Parathyroid adenoma (tissue), 2 donors: ENCODE results near the gene ITPK1.

Experiments
- H2AFZ ChIP-seq: fragments of 300-600 bp; sonication (generic); one replicate; pipeline ENCODE4 v1.7.0; 2017; ENCODE audit warnings: antibody characterized with exemption, mild to moderate bottlenecking
- H3K27ac ChIP-seq: fragments of 300-600 bp; sonication (generic); one replicate; pipeline ENCODE4 v1.7.0; 2017
- H3K27me3 ChIP-seq: fragments of 300-600 bp; sonication (generic); one replicate; pipeline ENCODE4 v1.7.0; 2017; ENCODE audit warnings: low read length; ENCODE audit not compliant: control insufficient read depth, insufficient read depth
- H3K36me3 ChIP-seq: fragments of 300-600 bp; sonication (generic); one replicate; pipeline ENCODE4 v1.7.0; 2017; ENCODE audit warnings: low read length; ENCODE audit not compliant: control insufficient read depth, insufficient read depth
- H3K4me1 ChIP-seq: fragments of 300-600 bp; sonication (generic); one replicate; pipeline ENCODE4 v1.7.0; 2017; ENCODE audit warnings: control low read depth
- H3K4me2 ChIP-seq: fragments of 300-600 bp; sonication (generic); one replicate; pipeline ENCODE4 v1.7.0; 2017; ENCODE audit warnings: low read length
- H3K4me3 ChIP-seq: fragments of 300-600 bp; sonication (generic); one replicate; pipeline ENCODE4 v1.7.0; 2017; ENCODE audit warnings: low read depth, low read length
- H3K79me2 ChIP-seq: fragments of 300-600 bp; sonication (generic); one replicate; pipeline ENCODE4 v1.7.0; 2017; ENCODE audit warnings: control low read depth
- H3K9ac ChIP-seq: fragments of 300-600 bp; sonication (generic); one replicate; pipeline ENCODE4 v1.7.0; 2017; ENCODE audit warnings: mild to moderate bottlenecking
- H3K9me3 ChIP-seq: fragments of 300-600 bp; sonication (generic); one replicate; pipeline ENCODE4 v1.7.0; 2017; ENCODE audit warnings: low read length; ENCODE audit not compliant: control insufficient read depth
- CTCF ChIP-seq: fragments of 300-600 bp; sonication (generic); IDR thresholded peaks from one replicate; pipeline ENCODE4 v1.7.0; 2017; ENCODE audit warnings: antibody characterized with exemption, mild to moderate bottlenecking
- donor health status: primary hyperparathyroidism.

The ITPK1 gene

GRCh38 chr14:92963301-92964123 lies 152.2 kb downstream of the ITPK1 start:
- Histone ChIP-seq H3K9ac (no peak overlapping the region), H3K79me2 (peaks cover 15% of the 10 kb centered on the region), H3K4me2 (no peak overlapping the region), H3K4me1 (peaks cover 5% of the 10 kb centered on the region), H3K4me3 (no peak overlapping the region), H3K27ac (no peak overlapping the region), H3K9me3 (no peaks in the 10 kb centered on the region), H3K27me3 (no peaks in the 10 kb centered on the region), H2AFZ (no peak overlapping the region), H3K36me3 (no peaks in the 10 kb centered on the region)
- no peak for TF ChIP-seq CTCF

- Histone ChIP-seq H3K27me3 (no peaks in the 10 kb centered on the region), H3K4me3 (no peak overlapping the region), H3K79me2 (peaks cover 12% of the 10 kb centered on the region), H2AFZ (no peak overlapping the region), H3K9ac (no peak overlapping the region), H3K27ac (no peak overlapping the region), H3K4me1 (peaks cover 5% of the 10 kb centered on the region), H3K4me2 (no peak overlapping the region), H3K9me3 (no peaks in the 10 kb centered on the region), H3K36me3 (no peaks in the 10 kb centered on the region)
- TF ChIP-seq CTCF = no peak
These were observed 153.0 kb downstream of the ITPK1 start for GRCh38 chr14:92962831-92963095.

DNA sequence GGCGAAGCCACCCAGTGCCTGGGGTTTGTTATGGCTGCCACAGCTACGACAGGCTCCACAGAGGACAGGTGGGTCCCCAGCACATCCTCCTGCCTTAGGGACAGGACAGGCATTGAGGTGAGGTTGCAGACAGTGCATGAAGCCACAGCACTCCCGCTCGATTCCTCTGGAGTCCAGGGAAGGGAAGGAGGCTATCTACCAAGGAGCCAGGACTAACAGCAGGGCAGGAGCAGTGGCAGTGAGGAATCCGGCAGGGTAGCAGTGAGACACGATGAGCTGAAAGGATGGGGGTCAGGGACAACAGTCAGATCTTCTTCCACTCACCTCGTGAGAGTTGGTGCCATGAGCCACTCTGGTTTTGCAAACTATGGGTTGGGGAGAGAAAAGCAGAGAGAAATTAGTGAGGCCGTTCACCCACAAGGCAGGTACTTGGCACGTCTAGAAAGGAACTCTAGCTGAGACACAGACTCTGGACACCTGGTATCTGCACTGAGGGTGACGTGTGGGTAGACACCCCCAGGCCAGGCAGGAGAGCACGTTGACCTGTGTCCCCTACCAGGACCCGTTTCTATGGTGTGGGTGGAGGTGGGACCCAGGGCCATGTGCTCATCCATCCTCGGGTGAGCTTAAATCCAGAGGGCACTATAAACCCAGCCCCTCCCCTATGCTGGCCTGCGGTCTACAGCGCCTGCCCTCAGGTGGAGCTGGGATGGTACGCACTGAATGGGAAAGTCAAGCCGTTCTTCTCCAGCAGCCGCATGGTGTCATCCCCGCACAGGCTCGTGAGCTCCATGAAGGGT lies 153.5 kb downstream of the ITPK1 start:
- Histone ChIP-seq H3K36me3 (no peaks in the 10 kb centered on the region), H3K9ac (no peak overlapping the region), H3K4me2 (no peak overlapping the region), H3K9me3 (no peaks in the 10 kb centered on the region), H3K27ac (no peak overlapping the region), H3K4me1 (peaks cover 5% of the 10 kb centered on the region), H3K79me2 (peaks cover 7% of the 10 kb centered on the region), H2AFZ (no peak overlapping the region), H3K4me3 (no peak overlapping the region), H3K27me3 (no peaks in the 10 kb centered on the region)
- no peak for TF ChIP-seq CTCF

GRCh38 chr14:92961567-92961855 lies 154.2 kb downstream of the ITPK1 start:
- TF ChIP-seq CTCF = no peak
- H2AFZ ChIP-seq = no peak overlapping the region
- peaks cover 5% of the 10 kb centered on the region for H3K4me1 ChIP-seq
- H3K4me2 ChIP-seq = no peak overlapping the region
- no peaks in the 10 kb centered on the region for H3K9me3 ChIP-seq
- H3K4me3 ChIP-seq = no peak overlapping the region
- H3K9ac ChIP-seq = no peak overlapping the region
- H3K27me3 ChIP-seq = no peaks in the 10 kb centered on the region
- no peak overlapping the region for H3K27ac ChIP-seq
- peaks cover 2% of the 10 kb centered on the region for H3K79me2 ChIP-seq
- no peaks in the 10 kb centered on the region for H3K36me3 ChIP-seq
